ENCODE data around the gene SEBOX. TPM values are rescaled to one million over a fixed set of nuclear protein-coding genes. Genes with fewer than 3 reads are reported as not detected.

Gene SEBOX
- total RNA-seq, 1 donor from 2014 or later = not detected

DNA sequence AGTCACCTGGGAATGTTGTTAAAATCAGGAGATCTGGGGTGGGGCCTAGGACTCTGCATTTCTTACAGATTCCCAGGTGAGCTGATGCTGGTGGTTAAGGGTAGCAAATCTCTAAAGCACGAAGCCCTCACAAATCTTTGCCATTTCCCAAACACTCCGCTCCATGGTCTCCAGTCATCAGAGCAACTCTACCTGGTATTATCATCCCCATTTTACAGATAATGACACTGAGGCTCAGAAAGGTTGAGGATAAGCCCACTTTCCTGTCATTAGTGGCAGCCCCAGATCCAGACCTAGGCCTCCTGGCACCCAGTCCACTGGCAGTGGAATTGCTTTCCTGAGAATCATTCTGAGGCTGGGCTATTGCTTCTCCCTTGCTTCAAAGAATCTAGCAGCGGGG, 32.3 kb upstream of the SEBOX start:
- no peak overlapping the region for H3K4me3 Mint-ChIP-seq
- H3K27ac Mint-ChIP-seq (ENCODE audit: unreplicated experiment) = no peak overlapping the region
- TF ChIP-seq, protein P1, sequence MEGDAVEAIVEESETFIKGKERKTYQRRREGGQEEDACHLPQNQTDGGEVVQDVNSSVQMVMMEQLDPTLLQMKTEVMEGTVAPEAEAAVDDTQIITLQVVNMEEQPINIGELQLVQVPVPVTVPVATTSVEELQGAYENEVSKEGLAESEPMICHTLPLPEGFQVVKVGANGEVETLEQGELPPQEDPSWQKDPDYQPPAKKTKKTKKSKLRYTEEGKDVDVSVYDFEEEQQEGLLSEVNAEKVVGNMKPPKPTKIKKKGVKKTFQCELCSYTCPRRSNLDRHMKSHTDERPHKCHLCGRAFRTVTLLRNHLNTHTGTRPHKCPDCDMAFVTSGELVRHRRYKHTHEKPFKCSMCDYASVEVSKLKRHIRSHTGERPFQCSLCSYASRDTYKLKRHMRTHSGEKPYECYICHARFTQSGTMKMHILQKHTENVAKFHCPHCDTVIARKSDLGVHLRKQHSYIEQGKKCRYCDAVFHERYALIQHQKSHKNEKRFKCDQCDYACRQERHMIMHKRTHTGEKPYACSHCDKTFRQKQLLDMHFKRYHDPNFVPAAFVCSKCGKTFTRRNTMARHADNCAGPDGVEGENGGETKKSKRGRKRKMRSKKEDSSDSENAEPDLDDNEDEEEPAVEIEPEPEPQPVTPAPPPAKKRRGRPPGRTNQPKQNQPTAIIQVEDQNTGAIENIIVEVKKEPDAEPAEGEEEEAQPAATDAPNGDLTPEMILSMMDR (conservative IDR thresholded peaks at IDR 0.05) = no peak
- peaks cover 8% of the 10 kb centered on the region for H3K36me3 Mint-ChIP-seq (ENCODE audit: low read depth)
- H3K4me1 Mint-ChIP-seq = peaks cover 12% of the 10 kb centered on the region
- H3K27me3 Mint-ChIP-seq (ENCODE audit: low read depth) = no peaks in the 10 kb centered on the region
- DNase-seq (ENCODE audit: low read depth, low spot score) = no peak
- no peaks in the 10 kb centered on the region for H3K9me3 Mint-ChIP-seq

DNA sequence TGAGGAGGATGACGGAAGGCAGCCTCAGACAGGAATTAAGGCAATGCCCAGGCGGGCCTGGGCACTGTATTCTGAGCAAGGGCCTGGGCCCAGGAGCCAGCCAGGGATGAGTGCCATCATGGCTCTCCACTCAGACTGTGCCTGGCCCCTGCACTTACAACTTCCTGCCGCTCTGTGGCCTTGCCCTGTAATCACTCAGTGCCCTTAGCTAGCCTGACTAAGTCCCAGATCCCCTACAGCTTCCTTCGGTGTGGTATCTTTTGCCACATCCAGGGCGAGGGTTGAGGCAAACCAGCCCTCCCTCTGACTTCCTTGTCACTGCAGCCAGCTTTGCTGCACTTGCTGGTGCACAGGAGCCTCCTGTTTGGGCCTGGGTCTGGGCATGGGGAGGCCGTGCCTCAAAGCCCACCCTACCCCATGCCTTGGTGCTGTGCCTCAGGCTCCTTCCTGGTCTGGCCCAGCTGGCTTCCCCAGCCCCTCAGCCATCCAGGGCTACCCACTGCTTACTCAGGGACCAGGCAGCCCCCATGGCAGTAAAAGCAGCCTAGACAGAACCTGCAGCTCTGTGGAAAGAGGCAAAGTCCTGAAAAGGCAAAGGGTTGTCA, 31.7 kb upstream of the SEBOX start:
- H3K4me3 Mint-ChIP-seq = no peak overlapping the region
- no peaks in the 10 kb centered on the region for H3K27me3 Mint-ChIP-seq (ENCODE audit: low read depth)
- TF ChIP-seq, protein P1 (conservative IDR thresholded peaks at IDR 0.05) = no peak
- H3K36me3 Mint-ChIP-seq (ENCODE audit: low read depth) = peaks cover 8% of the 10 kb centered on the region
- no peak overlapping the region for H3K27ac Mint-ChIP-seq (ENCODE audit: unreplicated experiment)
- no peaks in the 10 kb centered on the region for H3K9me3 Mint-ChIP-seq
- peaks cover 12% of the 10 kb centered on the region for H3K4me1 Mint-ChIP-seq
- no peak for DNase-seq (ENCODE audit: low read depth, low spot score)

DNA sequence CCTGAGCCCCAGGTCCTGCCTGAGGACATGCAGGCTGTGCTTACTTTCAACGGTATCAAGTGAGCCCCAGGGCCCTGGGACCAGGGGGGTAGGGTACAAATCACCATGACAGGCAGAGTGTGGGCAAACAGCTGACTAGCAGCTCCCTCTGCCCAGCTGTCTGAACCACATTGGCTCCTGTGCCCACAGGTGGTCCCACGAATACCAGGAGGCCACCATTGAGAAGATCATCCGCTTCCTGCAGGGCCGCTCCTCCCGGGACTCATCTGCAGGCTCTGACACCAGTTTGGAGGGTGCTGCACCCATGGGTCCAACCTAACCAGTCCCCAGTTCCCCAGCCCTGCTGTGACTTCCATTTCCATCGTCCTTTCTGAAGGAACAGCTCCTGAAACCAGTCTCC, 31.0 kb upstream of the SEBOX start:
- H3K36me3 Mint-ChIP-seq (ENCODE audit: low read depth) = peaks cover 10% of the 10 kb centered on the region
- H3K27me3 Mint-ChIP-seq (ENCODE audit: low read depth) = no peaks in the 10 kb centered on the region
- DNase-seq (ENCODE audit: low read depth, low spot score) = no peak
- H3K27ac Mint-ChIP-seq (ENCODE audit: unreplicated experiment) = no peak overlapping the region
- TF ChIP-seq, protein P1 (conservative IDR thresholded peaks at IDR 0.05) = no peak
- H3K4me3 Mint-ChIP-seq = no peak overlapping the region
- H3K9me3 Mint-ChIP-seq = no peaks in the 10 kb centered on the region
- H3K4me1 Mint-ChIP-seq = peaks cover 16% of the 10 kb centered on the region

DNA sequence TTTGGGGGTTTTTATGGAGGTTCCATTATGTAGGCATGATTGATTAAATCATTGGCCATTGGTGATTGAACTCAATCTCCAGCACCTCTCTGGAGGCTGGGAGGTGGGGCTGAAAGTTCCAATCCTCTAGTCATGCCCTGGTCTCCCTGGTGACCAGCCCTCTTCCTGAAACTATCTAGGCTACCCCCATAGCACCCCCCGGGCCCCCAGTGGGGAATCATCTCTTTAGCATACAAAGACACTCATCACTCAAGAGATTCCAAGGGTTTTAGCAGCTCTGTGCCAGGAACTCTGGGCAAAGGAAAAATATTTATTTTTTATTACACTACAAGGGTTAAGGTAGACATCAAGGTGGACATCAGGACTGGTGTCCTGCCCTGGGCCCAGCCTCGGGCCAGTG, 30.4 kb upstream of the SEBOX start:
- no peak for DNase-seq (ENCODE audit: low read depth, low spot score)
- H3K4me3 Mint-ChIP-seq = no peak overlapping the region
- no peaks in the 10 kb centered on the region for H3K9me3 Mint-ChIP-seq
- H3K27me3 Mint-ChIP-seq (ENCODE audit: low read depth) = no peaks in the 10 kb centered on the region
- peaks cover 16% of the 10 kb centered on the region for H3K4me1 Mint-ChIP-seq
- no peak overlapping the region for H3K27ac Mint-ChIP-seq (ENCODE audit: unreplicated experiment)
- TF ChIP-seq, protein P1 (conservative IDR thresholded peaks at IDR 0.05) = no peak
- H3K36me3 Mint-ChIP-seq (ENCODE audit: low read depth) = peaks cover 14% of the 10 kb centered on the region

DNA sequence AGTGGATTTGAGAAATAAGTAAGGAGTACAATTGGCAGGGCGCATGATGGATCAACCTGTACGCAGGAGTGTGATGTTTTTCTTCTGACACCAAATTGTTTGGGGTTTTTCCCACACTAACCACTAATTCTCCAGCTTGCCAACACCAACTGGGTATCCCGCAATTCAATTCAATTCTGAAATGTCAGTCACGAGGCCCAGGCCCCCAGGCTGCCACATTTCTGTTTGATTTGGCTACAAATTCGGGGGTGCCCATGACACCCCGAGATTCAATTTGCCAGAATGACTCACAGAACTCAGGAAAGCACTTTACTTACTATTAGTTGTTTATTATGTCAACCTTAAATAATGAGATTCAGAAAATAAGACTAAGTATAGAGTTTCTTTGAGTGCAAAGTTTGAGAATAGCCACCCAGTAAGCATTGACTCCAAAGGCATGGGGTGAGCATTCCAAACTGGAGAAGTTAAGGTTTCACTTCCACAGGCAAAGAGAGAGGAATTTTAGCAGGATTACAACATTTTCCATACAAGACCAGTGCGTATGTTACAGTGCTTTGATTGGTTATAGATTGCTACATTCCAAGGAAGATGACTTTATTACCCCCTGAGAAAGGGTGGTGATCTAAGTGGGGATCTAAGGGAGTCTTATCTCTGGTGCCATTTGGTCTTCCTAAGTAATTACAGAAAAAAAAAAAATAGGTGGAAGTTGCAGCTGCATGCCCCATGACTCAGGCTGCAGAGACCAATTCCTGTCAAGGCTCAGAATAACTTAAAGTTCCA, 29.5 kb upstream of the SEBOX start:
- TF ChIP-seq, protein P1 (conservative IDR thresholded peaks at IDR 0.05) = no peak
- DNase-seq (ENCODE audit: low read depth, low spot score) = no peak
- Mint-ChIP-seq H3K4me1 (peaks cover 16% of the 10 kb centered on the region), H3K36me3 (ENCODE audit: low read depth) (peaks cover 20% of the 10 kb centered on the region), H3K4me3 (no peak overlapping the region), H3K9me3 (no peaks in the 10 kb centered on the region), H3K27me3 (ENCODE audit: low read depth) (no peaks in the 10 kb centered on the region), H3K27ac (ENCODE audit: unreplicated experiment) (no peak overlapping the region)
